Duodenal mucosa (tissue), 2 donors: ENCODE data around the gene PPIAL4G.
A peak's percentile ranks its signal among the peaks of the same experiment; 100 is the strongest.
"Not testable (repeated sequence)": the region's sequence is repeated elsewhere in the genome, so short reads cannot be mapped to it uniquely, and the experiment has no call there.

Experiments
- H3K27ac ChIP-seq: one replicate; pipeline ENCODE4 v1.7.0; 2013; ENCODE audit warnings: low read depth, low read length
- H3K27me3 ChIP-seq, 2 donors: one replicate each; pipeline ENCODE4 v1.7.0; 2013; ENCODE audit warnings: low read length in 2 of 2, control low read depth in 1 of 2; ENCODE audit not compliant: insufficient read depth in 2 of 2, control insufficient read depth in 1 of 2
- H3K36me3 ChIP-seq, 2 donors: one replicate each; pipeline ENCODE4 v1.7.0; 2013; ENCODE audit warnings: low read length in 2 of 2, control low read depth in 1 of 2; ENCODE audit not compliant: insufficient read depth in 2 of 2, control insufficient read depth in 1 of 2
- H3K4me1 ChIP-seq, 2 donors: one replicate each; pipeline ENCODE4 v1.7.0; 2013; ENCODE audit warnings: low read length in 2 of 2, control low read depth in 1 of 2; ENCODE audit not compliant: insufficient read depth in 2 of 2, control insufficient read depth in 1 of 2
- H3K4me3 ChIP-seq, 2 donors: one replicate each; pipeline ENCODE4 v1.7.0; 2013; ENCODE audit warnings: low read length in 2 of 2, low read depth in 1 of 2
- H3K9ac ChIP-seq, 2 donors: one replicate each; pipeline ENCODE4 v1.7.0; 2013; ENCODE audit warnings: low read length in 2 of 2, low read depth in 1 of 2
- H3K9me3 ChIP-seq, 2 donors: one replicate each; pipeline ENCODE4 v1.7.0; 2013; ENCODE audit warnings: low read length in 2 of 2, control low read depth in 1 of 2; ENCODE audit not compliant: control insufficient read depth in 1 of 2

The PPIAL4G gene

GRCh38 chr1:148483029-148483428 lies at the start of gene PPIAL4G:
TSS of gene PPIAL4G (minus strand) at chr1:148483302. CDS start at chr1:148483252, 50 bp downstream.
- H3K4me1 ChIP-seq, H3K4me3 ChIP-seq, H3K27me3 ChIP-seq, H3K27ac ChIP-seq, H3K36me3 ChIP-seq, H3K9me3 ChIP-seq, H3K9ac ChIP-seq: not testable (repeated sequence)

DNA sequence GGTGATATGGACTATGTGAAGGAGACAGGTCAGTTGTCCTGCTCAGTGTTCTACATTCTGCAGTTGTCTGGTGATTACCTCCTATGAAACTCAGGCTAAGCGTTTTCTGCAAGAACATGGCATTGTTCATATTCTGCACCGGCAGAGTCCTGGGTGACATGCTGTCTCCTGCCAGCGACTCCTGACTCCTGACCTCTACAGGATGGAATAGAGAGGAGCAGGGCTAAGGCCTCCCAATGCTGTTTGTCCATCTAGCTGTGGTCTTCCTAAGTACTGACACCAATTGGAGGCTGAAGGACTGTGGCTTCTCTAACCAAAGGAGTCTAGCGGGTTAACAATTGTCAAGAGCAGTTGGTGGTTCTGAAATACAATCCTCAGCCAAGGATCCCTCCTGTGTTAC lies 49.1 kb upstream of the PPIAL4G start:
- not testable (repeated sequence) for H3K9me3 ChIP-seq, H3K27me3 ChIP-seq, H3K36me3 ChIP-seq, H3K27ac ChIP-seq, H3K9ac ChIP-seq, H3K4me3 ChIP-seq, H3K4me1 ChIP-seq

GRCh38 chr1:148529101-148529567 lies 46.0 kb upstream of the PPIAL4G start:
- H3K4me1 ChIP-seq, H3K9me3 ChIP-seq, H3K36me3 ChIP-seq, H3K27ac ChIP-seq, H3K9ac ChIP-seq, H3K27me3 ChIP-seq, H3K4me3 ChIP-seq: not testable (repeated sequence)

- not testable (repeated sequence) for H3K27me3 ChIP-seq, H3K9me3 ChIP-seq, H3K4me1 ChIP-seq, H3K4me3 ChIP-seq, H3K9ac ChIP-seq, H3K27ac ChIP-seq, H3K36me3 ChIP-seq
These were observed 45.5 kb upstream of the PPIAL4G start for GRCh38 chr1:148528591-148528990.

GRCh38 chr1:148526587-148526986 lies 43.5 kb upstream of the PPIAL4G start:
- H3K4me1 ChIP-seq, H3K9me3 ChIP-seq, H3K36me3 ChIP-seq: not testable (repeated sequence)

GRCh38 chr1:148523205-148524144 lies 40.4 kb upstream of the PPIAL4G start:
- not testable (repeated sequence) for H3K27ac ChIP-seq, H3K4me1 ChIP-seq, H3K4me3 ChIP-seq

More at GRCh38 chr1:148526587-148526986, 43.5 kb upstream of the PPIAL4G start:
- not testable (repeated sequence) for H3K4me3 ChIP-seq, H3K9ac ChIP-seq, H3K27me3 ChIP-seq, H3K27ac ChIP-seq

DNA sequence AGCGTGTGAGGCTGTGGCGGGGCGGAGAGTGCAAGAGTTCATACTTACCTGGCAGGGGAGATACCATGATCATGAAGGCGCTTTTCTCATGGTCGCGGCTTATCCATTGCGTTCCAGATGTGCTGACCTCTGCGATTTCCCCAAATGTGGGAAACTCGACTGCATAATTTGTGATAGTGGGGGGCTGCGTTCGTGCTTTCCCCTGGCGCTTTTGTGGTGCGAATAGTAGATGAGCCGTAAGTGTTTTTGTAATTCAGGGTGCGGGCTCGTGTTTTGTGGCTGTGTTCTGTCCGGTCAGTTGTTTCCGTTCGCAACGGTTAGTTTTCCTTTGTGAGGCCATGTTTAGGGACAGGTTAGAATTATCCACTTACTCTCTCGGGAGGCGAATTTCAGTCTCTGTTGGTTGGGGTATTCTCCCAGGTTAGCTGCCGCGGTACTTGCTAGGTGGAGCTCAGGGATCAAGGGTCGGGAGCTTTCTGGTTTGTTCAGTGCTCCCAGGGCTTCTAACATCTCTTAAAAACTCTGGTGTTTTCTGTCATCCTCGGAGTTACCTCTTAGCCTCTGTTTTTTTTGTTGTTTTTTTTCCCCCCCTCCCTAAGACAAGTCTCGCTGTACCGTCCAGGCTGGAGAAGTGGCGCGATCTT lies 39.6 kb upstream of the PPIAL4G start:
- Histone ChIP-seq H3K9ac (peak overlapping the region in 1 of 2 donors; percentile 47), H3K4me3 (peak overlapping the region; percentile 53 to 58), H3K27ac (peak overlapping the region; percentile 42)
- H3K36me3 ChIP-seq, H3K9me3 ChIP-seq, H3K4me1 ChIP-seq, H3K27me3 ChIP-seq: not testable (repeated sequence)

More at GRCh38 chr1:148523205-148524144, 40.4 kb upstream of the PPIAL4G start:
- H3K9me3 ChIP-seq, H3K36me3 ChIP-seq, H3K27me3 ChIP-seq, H3K9ac ChIP-seq: not testable (repeated sequence)

- not testable (repeated sequence) for H3K27me3 ChIP-seq, H3K36me3 ChIP-seq, H3K4me1 ChIP-seq, H3K9me3 ChIP-seq
- Histone ChIP-seq H3K4me3 (peak overlapping the region; percentile 40), H3K9ac (peak overlapping the region in 1 of 2 donors; percentile 4), H3K27ac (peak overlapping the region; percentile 32)
These were observed 39.0 kb upstream of the PPIAL4G start for GRCh38 chr1:148522072-148522471.

GRCh38 chr1:148514310-148514709 lies 31.2 kb upstream of the PPIAL4G start:
- not testable (repeated sequence) for H3K27ac ChIP-seq, H3K9ac ChIP-seq, H3K27me3 ChIP-seq, H3K36me3 ChIP-seq, H3K4me3 ChIP-seq, H3K4me1 ChIP-seq, H3K9me3 ChIP-seq

DNA sequence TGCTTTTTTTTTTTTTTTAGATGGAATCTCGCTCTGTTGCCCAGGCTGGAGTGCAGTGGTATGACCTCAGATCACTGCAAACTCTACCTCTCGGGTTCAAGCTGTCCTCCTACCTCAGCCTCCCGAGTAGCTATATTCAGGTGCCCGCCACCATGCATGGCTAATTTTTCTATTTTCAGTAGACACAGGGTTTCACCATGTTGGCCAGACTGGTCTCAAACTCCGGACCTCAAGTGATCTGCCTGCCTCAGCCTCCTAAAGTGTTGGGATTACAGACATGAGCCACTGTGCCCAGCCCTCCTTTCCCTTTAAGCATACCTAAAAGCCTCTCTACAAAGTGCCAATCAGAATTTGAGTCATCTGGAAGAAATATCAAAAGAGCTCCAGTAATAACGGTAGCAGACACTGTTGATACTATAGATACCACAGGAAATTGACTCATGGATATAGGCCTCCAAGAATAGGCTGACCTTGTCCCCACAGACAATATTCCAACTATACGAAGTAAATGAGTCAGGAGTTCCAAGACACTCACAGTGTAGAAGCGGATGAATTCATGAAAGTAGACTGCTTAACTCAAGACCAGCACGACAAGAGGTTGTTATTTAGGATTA lies 29.6 kb upstream of the PPIAL4G start:
- H3K27ac ChIP-seq, H3K9me3 ChIP-seq, H3K27me3 ChIP-seq, H3K4me1 ChIP-seq, H3K9ac ChIP-seq, H3K36me3 ChIP-seq, H3K4me3 ChIP-seq: not testable (repeated sequence)
